ENCODE measurements around the gene PDHX.

GRCh38 chr11:34959770-34960169, 43.4 kb downstream of the PDHX start:
- TF ChIP-seq, protein P1, sequence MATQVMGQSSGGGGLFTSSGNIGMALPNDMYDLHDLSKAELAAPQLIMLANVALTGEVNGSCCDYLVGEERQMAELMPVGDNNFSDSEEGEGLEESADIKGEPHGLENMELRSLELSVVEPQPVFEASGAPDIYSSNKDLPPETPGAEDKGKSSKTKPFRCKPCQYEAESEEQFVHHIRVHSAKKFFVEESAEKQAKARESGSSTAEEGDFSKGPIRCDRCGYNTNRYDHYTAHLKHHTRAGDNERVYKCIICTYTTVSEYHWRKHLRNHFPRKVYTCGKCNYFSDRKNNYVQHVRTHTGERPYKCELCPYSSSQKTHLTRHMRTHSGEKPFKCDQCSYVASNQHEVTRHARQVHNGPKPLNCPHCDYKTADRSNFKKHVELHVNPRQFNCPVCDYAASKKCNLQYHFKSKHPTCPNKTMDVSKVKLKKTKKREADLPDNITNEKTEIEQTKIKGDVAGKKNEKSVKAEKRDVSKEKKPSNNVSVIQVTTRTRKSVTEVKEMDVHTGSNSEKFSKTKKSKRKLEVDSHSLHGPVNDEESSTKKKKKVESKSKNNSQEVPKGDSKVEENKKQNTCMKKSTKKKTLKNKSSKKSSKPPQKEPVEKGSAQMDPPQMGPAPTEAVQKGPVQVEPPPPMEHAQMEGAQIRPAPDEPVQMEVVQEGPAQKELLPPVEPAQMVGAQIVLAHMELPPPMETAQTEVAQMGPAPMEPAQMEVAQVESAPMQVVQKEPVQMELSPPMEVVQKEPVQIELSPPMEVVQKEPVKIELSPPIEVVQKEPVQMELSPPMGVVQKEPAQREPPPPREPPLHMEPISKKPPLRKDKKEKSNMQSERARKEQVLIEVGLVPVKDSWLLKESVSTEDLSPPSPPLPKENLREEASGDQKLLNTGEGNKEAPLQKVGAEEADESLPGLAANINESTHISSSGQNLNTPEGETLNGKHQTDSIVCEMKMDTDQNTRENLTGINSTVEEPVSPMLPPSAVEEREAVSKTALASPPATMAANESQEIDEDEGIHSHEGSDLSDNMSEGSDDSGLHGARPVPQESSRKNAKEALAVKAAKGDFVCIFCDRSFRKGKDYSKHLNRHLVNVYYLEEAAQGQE (IDR thresholded peaks at IDR 0.05; ENCODE audit: insufficient read depth in 1 of 2, low read depth in 2 of 2, low read length in 1 of 2) = no peak
- TF ChIP-seq, protein P2, sequence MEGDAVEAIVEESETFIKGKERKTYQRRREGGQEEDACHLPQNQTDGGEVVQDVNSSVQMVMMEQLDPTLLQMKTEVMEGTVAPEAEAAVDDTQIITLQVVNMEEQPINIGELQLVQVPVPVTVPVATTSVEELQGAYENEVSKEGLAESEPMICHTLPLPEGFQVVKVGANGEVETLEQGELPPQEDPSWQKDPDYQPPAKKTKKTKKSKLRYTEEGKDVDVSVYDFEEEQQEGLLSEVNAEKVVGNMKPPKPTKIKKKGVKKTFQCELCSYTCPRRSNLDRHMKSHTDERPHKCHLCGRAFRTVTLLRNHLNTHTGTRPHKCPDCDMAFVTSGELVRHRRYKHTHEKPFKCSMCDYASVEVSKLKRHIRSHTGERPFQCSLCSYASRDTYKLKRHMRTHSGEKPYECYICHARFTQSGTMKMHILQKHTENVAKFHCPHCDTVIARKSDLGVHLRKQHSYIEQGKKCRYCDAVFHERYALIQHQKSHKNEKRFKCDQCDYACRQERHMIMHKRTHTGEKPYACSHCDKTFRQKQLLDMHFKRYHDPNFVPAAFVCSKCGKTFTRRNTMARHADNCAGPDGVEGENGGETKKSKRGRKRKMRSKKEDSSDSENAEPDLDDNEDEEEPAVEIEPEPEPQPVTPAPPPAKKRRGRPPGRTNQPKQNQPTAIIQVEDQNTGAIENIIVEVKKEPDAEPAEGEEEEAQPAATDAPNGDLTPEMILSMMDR (IDR thresholded peaks at IDR 0.05) = no peak

Data from Panc1 (cell line).